Middle frontal gyrus (tissue), 1 donor: Measurements from ENCODE around the gene STARD3.

Experiments
- DNase-seq: peaks from one replicate; pipeline ENCODE4 v3.0.0-alpha.2; 2015; ENCODE audit warnings: low spot score; ENCODE audit errors: extremely low spot score

STARD3 gene

DNA sequence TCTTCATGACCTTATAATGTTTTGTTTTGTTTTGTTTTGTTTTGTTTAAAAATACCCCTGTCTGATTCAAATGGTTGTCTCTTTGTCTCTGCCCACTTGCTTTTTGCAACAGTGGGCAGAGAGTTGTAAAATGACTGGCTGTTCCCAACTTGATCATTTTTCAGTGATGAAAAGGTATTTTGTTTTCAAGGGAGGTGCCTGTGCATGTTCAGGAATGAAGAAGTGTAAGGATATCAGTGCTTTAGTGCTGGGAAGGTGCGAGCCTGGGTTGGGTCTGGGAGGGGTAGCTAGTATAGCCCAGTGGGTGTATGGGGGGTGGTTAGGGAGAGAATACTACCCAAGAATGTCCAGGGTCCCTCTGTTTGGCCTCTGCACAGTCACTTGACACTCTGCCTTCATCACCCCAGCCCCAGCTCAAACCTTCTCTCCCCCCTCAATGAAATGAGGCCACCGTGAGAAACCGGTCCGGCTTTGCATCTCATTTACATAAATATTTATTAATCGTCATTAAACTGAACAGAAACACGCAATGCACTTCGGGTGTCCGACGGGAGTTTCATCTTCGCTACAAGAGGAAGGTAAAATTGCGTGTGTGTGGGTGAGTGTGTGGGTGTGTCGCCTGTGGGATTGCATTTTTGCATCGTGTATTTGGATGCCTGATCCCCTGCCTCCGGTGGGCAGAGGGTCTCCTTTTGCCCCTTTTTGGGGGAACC lies 33.5 kb upstream of the STARD3 start:
- DNase-seq, result no peak

DNA sequence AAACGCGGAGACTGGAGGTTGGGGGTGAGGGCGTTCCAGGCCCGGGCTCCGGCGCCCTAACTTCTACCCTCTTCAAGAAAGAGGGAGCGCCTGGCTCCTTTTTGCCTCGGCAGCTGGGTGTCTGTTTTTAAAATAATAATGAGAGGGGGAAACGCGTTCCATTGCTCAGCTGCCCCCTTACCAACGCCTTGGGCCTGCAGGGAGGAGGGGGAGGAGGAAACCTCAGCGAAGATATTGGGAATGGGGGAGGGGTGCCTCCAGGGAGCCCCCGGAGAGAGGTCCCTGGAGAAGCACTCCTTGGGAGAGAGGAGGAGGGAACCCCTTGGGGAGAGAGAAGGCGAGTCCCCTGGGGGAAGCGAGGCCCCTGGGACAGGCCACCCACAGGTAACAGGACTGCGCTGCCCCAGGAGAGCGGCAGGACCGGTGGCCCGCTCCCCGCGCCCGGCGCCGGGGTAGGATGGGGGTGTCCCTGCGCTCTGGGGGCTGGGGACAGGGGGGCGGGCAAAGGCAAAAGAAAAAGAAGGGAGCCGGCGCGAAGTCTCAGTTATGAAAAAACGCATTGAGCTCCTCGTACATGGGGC lies 31.9 kb upstream of the STARD3 start:
- no peak for DNase-seq

DNA sequence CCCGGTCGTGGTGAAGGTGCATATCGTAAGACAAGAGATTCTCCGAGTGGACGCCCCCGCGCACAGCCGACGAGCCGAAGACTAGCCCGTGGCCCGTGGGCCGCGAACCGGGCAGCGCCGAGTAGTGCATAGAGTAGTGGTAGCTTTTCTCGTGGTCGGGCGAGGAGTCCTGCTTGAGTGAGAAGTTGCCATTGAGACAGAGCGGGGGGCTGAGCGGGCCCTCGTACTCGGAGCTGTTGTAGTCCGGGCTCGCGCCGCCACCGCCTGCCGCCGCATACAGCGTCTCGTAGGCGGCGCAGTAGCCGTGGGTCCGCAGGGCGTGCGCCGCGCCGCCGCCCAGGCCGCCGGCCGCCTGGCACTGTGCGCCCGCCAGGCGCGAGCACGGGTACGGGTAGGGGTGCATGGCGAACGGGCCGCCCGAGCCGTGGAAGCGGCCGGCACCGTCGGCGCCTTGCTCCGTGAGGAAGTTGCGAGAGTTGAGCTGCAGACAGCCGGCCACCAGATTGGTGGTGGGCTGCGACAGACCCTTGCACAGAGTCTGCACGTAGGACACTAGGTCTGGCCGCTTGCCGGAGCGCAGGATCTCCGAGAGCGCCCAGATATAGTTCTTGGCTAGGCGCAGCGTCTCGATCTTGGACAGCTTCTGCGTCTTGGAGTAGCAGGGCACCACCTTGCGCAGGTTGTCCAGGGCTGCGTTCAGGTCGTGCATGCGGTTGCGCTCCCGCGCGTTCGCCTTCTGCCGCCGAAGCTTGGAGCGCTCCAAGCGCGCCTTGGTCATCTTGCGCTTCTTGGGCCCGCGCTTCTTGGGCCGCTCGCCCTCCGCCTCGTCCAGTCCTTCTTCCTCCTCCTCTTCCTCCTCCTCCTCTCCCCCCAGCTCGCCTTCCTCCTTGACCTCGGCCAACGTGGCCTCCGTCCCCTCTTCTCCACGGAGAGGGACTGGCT lies 31.2 kb upstream of the STARD3 start:
- DNase-seq, result no peak

DNA sequence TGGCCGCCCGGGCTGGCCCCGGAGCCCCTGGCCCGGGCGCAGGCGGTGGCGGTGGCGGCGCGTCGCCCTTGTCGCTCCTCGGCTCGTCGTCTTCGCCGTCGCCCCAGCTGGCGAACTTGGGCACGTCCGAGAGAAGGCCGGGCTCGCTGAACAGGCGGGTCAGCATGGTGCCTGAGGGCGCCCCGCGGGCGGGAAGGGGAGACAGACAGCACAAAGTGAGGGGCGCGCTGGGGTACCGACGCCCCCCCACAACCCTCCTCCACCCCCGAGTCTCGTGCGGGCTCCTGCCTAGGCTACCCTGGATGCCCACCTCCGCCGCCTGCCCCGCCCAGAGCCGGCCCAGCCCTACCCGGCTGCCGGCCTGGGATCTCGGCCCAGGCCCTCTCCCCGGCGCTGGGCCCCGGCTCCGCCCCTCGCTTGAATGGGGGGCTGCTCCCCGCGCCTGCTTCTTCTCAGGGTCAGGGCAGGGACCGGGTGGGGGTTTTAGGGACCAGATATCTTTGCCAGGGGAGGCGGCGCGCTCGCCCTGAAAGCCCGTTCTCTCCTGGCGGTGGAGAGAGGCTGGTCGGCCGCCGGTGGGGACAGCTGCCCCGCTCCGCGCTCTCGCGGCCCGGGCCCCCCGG lies 30.4 kb upstream of the STARD3 start:
- DNase-seq, result no peak

- DNase-seq, result no peak
These were observed 29.7 kb upstream of the STARD3 start for GRCh38 chr17:39607057-39607850.

GRCh38 chr17:39607851-39608130 lies 29.2 kb upstream of the STARD3 start, which contains the start of gene NEUROD2:
NEUROD2 (minus strand) TSS chr17:39607920; CDS start chr17:39606599, 1,321 bp downstream.
- DNase-seq, result no peak

GRCh38 chr17:39608142-39608981 lies 28.6 kb upstream of the STARD3 start:
- no peak for DNase-seq

- no peak for DNase-seq
These were observed 27.4 kb upstream of the STARD3 start for GRCh38 chr17:39609416-39610025.

- DNase-seq, result no peak
These were observed 25.4 kb upstream of the STARD3 start for GRCh38 chr17:39611401-39612112.

GRCh38 chr17:39612291-39612894 lies 24.6 kb upstream of the STARD3 start:
- no peak for DNase-seq

- DNase-seq, result no peak
These were observed 23.9 kb upstream of the STARD3 start for GRCh38 chr17:39612935-39613464.

DNA sequence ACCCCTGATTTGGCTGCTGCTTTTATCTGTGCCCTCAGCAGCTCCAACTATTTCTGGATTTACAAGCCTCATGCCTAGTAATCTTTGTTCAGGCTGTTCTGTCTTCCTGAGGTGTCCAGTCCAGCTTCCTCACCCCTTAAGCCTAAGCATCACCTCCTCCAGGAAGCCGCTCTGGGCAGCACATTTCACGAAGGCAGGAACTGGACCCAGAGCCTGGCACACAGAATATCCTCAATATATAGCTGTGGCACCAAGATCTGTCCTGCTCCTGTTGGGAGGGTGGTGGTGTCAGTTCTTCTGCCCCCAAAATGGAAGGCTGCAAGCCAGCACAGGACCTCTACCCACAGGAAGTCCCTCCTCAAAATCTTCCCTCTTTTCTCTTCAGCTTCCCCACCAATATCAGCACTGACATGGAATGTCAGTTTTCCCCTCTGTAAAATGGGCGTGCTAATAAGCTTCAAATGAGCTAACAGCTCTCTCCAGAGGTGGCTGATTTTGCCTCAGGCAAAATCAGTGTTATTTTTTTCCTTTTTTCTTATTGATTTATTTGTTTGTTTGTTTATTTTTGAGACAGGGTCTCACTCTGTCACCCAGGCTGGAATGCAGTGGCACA lies 22.3 kb upstream of the STARD3 start:
- DNase-seq, result no peak

DNA sequence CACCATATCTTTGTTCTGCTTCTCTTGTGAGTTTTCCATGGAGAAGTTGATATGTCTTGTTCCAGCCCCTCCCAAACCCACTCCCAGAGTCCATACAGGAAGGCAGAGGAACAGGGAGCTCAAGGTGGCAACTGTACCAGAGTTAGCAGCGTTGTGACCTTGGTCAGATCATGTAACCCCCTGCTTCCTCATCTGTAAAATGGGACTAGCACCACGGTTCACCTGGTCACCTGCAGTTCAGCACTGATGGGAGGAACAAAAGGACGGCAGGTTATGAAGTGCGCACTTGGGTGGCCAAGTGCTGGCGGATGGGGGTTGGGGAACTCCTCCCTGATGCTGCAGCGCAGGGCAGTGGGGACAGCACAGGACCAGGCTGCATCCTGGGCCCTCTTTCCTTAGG lies 21.5 kb upstream of the STARD3 start:
- DNase-seq, result no peak

GRCh38 chr17:39617100-39617445 lies 19.9 kb upstream of the STARD3 start:
- no peak for DNase-seq

DNA sequence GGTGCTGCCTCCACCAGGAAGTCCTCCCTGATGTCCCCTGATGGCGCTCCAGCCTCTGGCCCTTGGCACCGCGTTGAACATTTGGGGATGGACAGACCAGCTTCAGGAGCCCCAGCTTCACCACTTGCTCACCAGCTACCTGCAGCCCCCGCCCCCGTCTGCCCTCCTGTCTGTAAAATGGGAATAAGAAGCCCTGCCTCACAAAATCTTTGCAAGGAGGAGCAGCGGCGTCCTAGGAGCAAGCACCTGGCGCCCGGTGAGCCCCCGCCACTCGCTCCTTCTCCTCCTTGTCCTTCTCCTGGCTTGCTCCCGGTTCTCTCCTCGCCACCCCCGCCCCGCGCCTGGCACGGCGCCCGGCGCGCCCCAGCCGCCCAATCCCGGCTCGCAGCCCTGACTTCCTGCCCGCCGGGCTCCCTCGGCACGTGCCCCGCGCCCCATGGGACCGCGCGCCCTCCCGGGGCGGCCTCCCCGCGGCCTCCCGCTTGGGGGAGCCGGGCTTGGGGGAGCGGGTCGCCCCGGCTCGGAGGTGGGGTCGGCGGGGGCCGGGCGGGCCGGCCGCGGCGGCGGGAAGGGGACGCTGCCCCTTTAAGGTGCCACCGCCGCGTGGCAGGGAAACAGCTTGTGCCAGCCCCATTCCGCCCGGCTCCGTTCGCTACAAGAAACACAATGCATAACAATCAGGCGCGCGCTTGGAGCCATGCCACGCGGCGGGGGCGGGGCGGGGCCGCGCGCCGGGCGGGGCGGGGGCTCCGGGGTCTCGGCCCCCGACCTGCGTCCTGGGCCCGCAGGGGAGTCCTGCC lies 19.3 kb upstream of the STARD3 start:
- no peak for DNase-seq

DNA sequence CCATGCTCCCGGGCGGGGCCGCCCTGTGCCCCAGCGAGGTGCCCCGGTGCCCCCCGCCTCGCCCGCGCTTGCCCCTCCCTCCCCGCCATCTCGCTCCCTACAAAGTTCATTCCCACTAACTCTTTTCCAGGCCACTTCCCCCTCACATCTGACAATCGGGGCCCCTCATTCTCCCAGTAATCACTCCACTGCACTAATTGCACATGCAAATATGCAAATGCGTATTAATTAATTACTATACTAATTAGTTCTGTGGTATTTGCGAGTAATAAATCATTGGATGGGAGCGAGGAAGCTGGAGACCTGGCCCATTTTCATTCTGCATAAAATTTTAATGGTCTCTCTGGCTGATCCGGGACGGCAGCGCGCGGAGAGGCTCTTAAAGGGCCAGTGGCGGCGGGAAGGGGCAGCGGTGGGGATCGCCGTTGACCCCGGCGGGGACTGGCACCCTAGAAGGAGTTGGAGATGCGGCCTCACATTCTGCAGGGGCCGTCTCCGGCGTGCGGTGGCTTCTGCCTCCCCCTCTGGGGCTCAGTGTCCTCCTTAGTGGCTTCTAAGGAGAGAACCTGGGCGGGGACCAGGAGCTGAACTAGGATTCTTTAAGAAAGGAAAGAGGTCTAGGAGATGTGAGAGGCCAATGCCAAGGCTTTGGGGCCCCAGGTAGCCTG lies 18.6 kb upstream of the STARD3 start:
- DNase-seq, result no peak
